ENCODE results near the gene NUP98. TPM values are rescaled to one million over a fixed set of nuclear protein-coding genes. Genes with fewer than 3 reads are reported as not detected.
"Not testable (repeated sequence)": the region's sequence is repeated elsewhere in the genome, so short reads cannot be mapped to it uniquely, and the experiment has no call there.

Gene NUP98
- polyA plus RNA-seq, 2 of the 4 experiments (the other 2 are of a cell fraction) = 54.2 to 121 TPM

GRCh38 chr11:3644817-3645235 lies 152.5 kb downstream of the NUP98 start, which contains the start of gene ART1:
Gene ART1 (plus strand): TSS chr11:3645128. CDS start chr11:3659214, 14,086 bp downstream.
- H3K27ac ChIP-seq = peak within 1 kb of the TSS; percentile 12 to 32; a peak in 1 of 6 replicates
- no peak for TF ChIP-seq HOXB5 (CRISPR knock-in tag; IDR thresholded peaks at IDR 0.05)
- FAIRE-seq (no peak), DNase-seq (ENCODE audit: low read depth in 1 of 2, low spot score in 1 of 2) (peak; percentile 35 to 70), ATAC-seq (peak; percentile 39 to 49; a peak in 4 of 6 replicates)
- H3K4me3 ChIP-seq = no peak within 1 kb of the TSS
- CTCF ChIA-PET = interaction anchor here (1.0 kb wide), 1 partner anchor 12 kb away, joined by 3 read pairs; no protein-coding TSS in a partner anchor
- peak within 1 kb of the TSS; percentile 54 for H3K4me2 ChIP-seq
- 32% methylated on average over 4 of the region's 4 CpGs for WGBS (ENCODE audit: missing lambda C conversion rate)
- POLR2A ChIA-PET = no interaction called here
- H3K9me3 ChIP-seq = no peaks in the 10 kb centered on the region
- peaks cover 27% of the 10 kb centered on the region for H3K4me1 ChIP-seq

GRCh38 chr11:3643102-3643546 lies 154.2 kb downstream of the NUP98 start:
- Histone ChIP-seq H3K4me1 (peaks cover 27% of the 10 kb centered on the region), H3K4me3 (peak overlapping the region; percentile 57; the same call in 1 of the 3 replicates), H3K4me2 (peak overlapping the region; percentile 96)
- H3K9me3 ChIP-seq; FAIRE-seq; ATAC-seq; H3K27ac ChIP-seq; DNase-seq (ENCODE audit: low read depth in 1 of 2, low spot score in 1 of 2); POLR2A ChIA-PET: not testable (repeated sequence)
- WGBS (ENCODE audit: missing lambda C conversion rate) = 79% methylated on average over 10 of the region's 11 CpGs
- CTCF ChIA-PET = interaction anchor here (0.8 kb wide), 1 partner anchor 12 kb away, joined by 3 read pairs; no protein-coding TSS in a partner anchor

GRCh38 chr11:3642071-3642951 lies 155.0 kb downstream of the NUP98 start:
- FAIRE-seq = no peak
- Histone ChIP-seq H3K4me3 (peak overlapping the region; percentile 57), H3K4me2 (peak overlapping the region; percentile 96), H3K4me1 (peaks cover 27% of the 10 kb centered on the region), H3K9me3 (no peaks in the 10 kb centered on the region), H3K27ac (peak overlapping the region; percentile 58 to 85)
- WGBS (ENCODE audit: missing lambda C conversion rate) = 9% methylated on average over 14 of the region's 55 CpGs
- CTCF ChIA-PET = interaction anchor here (0.8 kb wide), 1 partner anchor 11 kb away, joined by 3 read pairs; no protein-coding TSS in a partner anchor
- POLR2A ChIA-PET = no interaction called here
- peak; percentile 77 to 93 for ATAC-seq
- TF ChIP-seq KDM1A (IDR thresholded peaks at IDR 0.05; ENCODE audit: low read depth) = no peak
- peak; percentile 89; the same call in 1 of the 2 replicates for TF ChIP-seq RNF2 (IDR thresholded peaks at IDR 0.05; ENCODE audit: borderline replicate concordance, low read depth)
- peak; percentile 40 for TF ChIP-seq USF2 (IDR thresholded peaks at IDR 0.05)
- no peak for TF ChIP-seq CBX2 (IDR thresholded peaks at IDR 0.05; ENCODE audit: borderline replicate concordance, low read depth)
- no peak for TF ChIP-seq GATA3 (IDR thresholded peaks at IDR 0.05; ENCODE audit: borderline replicate concordance)
- TF ChIP-seq POLR2AphosphoS2 (conservative IDR thresholded peaks at IDR 0.05; ENCODE audit: low read length) = no peak
- TF ChIP-seq ZSCAN20 (CRISPR knock-in tag; IDR thresholded peaks at IDR 0.05) = no peak
- peak; percentile 42 for TF ChIP-seq MAX (IDR thresholded peaks at IDR 0.05)
- no peak for TF ChIP-seq NPAS2 (CRISPR knock-in tag; IDR thresholded peaks at IDR 0.05; ENCODE audit: borderline replicate concordance)
- TF ChIP-seq E2F6 (IDR thresholded peaks at IDR 0.05; ENCODE audit: borderline replicate concordance, low read depth) = peak; percentile 4; the same call in 1 of the 2 replicates
- TF ChIP-seq HES2 (IDR thresholded peaks at IDR 0.05) = no peak
- no peak for TF ChIP-seq CHD2 (IDR thresholded peaks at IDR 0.05; ENCODE audit: low read length, partially characterized antibody)
- TF ChIP-seq PHF8 (IDR thresholded peaks at IDR 0.05; ENCODE audit: borderline replicate concordance, low read depth) = peak; percentile 64; the same call in 1 of the 2 replicates
- peak; percentile 77 to 80 for DNase-seq (ENCODE audit: low read depth in 1 of 2, low spot score in 1 of 2)

- ChIA-PET POLR2A (no interaction called here), CTCF (no interaction called here)
- TF ChIP-seq ESRRA (IDR thresholded peaks at IDR 0.05; ENCODE audit: borderline replicate concordance, low read length) (no peak), EP300 (IDR thresholded peaks at IDR 0.05) (no peak), JUNB (IDR thresholded peaks at IDR 0.05) (no peak), CTCF (IDR thresholded peaks at IDR 0.05) (no peak), HOXA7 (CRISPR knock-in tag; IDR thresholded peaks at IDR 0.05) (no peak), FOSB (CRISPR knock-in tag; IDR thresholded peaks at IDR 0.05) (no peak), ATOH8 (CRISPR knock-in tag; IDR thresholded peaks at IDR 0.05; ENCODE audit: low read depth) (no peak), CBX8 (IDR thresholded peaks at IDR 0.05) (no peak)
- ATAC-seq = no peak
- no peak for FAIRE-seq
- Histone ChIP-seq H3K4me2 (peak within 1 kb of the TSS; percentile 96), H3K27ac (peak within 1 kb of the TSS; percentile 58 to 85), H3K4me3 (peak within 1 kb of the TSS; percentile 57), H3K9me3 (no peaks in the 10 kb centered on the region), H3K4me1 (peaks cover 27% of the 10 kb centered on the region)
- WGBS (ENCODE audit: missing lambda C conversion rate) = 81% methylated on average over 12 of the region's 21 CpGs
- DNase-seq (ENCODE audit: low read depth in 1 of 2, low spot score in 1 of 2) = no peak
These were observed 155.7 kb downstream of the NUP98 start, which contains the start of gene ART5 for GRCh38 chr11:3641701-3642070. Gene ART5 (minus strand): TSS chr11:3641992. CDS start chr11:3641862, 130 bp downstream.

Data from A549 (cell line).